Gastrocnemius medialis (tissue), 4 donors: Measurements from ENCODE around the gene CDH16. TPM values are rescaled to one million over a fixed set of nuclear protein-coding genes. Genes with fewer than 3 reads are reported as not detected.

Experiments
- ATAC-seq, 2 donors: fragments of 150-250 bp; one replicate each; pipeline ENCODE4 v1.9.1; 2016
- DNase-seq, 2 donors: peaks; one replicate each; pipeline ENCODE4 v3.0.0-alpha.2; 2019
- H3K27ac ChIP-seq, 4 donors: fragments of 200-600 bp; sonication (generic); 1 replicate in 1 of 4; 2 replicates in 3 of 4; pipeline ENCODE4 v1.5.1; 2016 to 2018; ENCODE audit warnings: mild to moderate bottlenecking in 2 of 4, moderate library complexity in 1 of 4
- H3K27me3 ChIP-seq, 3 donors: fragments of 200-600 bp; sonication (generic) in 2 of 3; 1 replicate in 1 of 3; 2 replicates in 2 of 3; pipeline versions ENCODE4 v1.5.1 to v1.6.0; 2016 to 2019; ENCODE audit warnings: mild to moderate bottlenecking in 1 of 3, moderate library complexity in 1 of 3
- H3K36me3 ChIP-seq, 2 donors: fragments of 200-600 bp; sonication (generic) in 1 of 2; one replicate each; pipeline ENCODE4 v1.5.1; 2017 to 2018
- H3K4me1 ChIP-seq, 2 donors: fragments of 200-600 bp; sonication (generic) in 1 of 2; one replicate each; pipeline ENCODE4 v1.5.1; 2016 to 2017; ENCODE audit warnings: mild to moderate bottlenecking in 2 of 2
- H3K4me3 ChIP-seq, 4 donors: fragments of 200-600 bp; sonication (generic) in 3 of 4; 1 replicate in 1 of 4; 2 replicates in 3 of 4; pipeline ENCODE4 v1.5.1; 2016 to 2019; ENCODE audit warnings: mild to moderate bottlenecking in 2 of 4
- H3K9me3 ChIP-seq, 3 donors: fragments of 200-600 bp; sonication (generic) in 2 of 3; 1 replicate in 1 of 3; 2 replicates in 2 of 3; pipeline ENCODE4 v1.5.1; 2016 to 2019
- POLR2A ChIP-seq, 2 donors: fragments of 450-650 bp; IDR thresholded peaks; one replicate each; pipeline ENCODE4 v1.6.1; 2017; ENCODE audit warnings: antibody characterized with exemption in 2 of 2, mild to moderate bottlenecking in 2 of 2, moderate library complexity in 2 of 2
- in situ Hi-C, 4 donors: fragments of 200-750 bp; cut with MboI; loops; one replicate each; pipeline versions ENCODE4 v1.15.0 to v1.8.0; 2017; ENCODE audit warnings: low sequenced_read_pairs in 4 of 4
- intact Hi-C: fragments of 100-400 bp; cut with DNase I; formaldehyde crosslinking; loops from one replicate; pipeline ENCODE4 v1.15.1; 2023; ENCODE audit warnings: low total_unique reads
- total RNA-seq, 4 donors: library from RNA; depleted of rRNA; stranded (reverse); fragments of >200 nt; gene quantifications; one replicate each; pipeline versions ENCODE4 v1.1.0 to v1.2.3, GENCODE V29; 2016
- TF ChIP-seq, protein P1 (sequence below), 5 experiments: fragments of 450-650 bp in 3 of 5; fragments of 200-600 bp in 2 of 5; sonication (generic) in 2 of 5; IDR thresholded peaks in 4 of 5; conservative IDR thresholded peaks in 1 of 5; 1 replicate in 4 of 5; 2 replicates in 1 of 5; pipeline ENCODE4 v1.5.1; 2016 to 2019; ENCODE audit warnings: antibody characterized with exemption in 5 of 5, mild to moderate bottlenecking in 3 of 5, moderate library complexity in 3 of 5

Gene CDH16
- total RNA-seq, 4 donors from 2014 or later: 0.10 to 0.87 (median 0.16) TPM; not detected in 1

DNA sequence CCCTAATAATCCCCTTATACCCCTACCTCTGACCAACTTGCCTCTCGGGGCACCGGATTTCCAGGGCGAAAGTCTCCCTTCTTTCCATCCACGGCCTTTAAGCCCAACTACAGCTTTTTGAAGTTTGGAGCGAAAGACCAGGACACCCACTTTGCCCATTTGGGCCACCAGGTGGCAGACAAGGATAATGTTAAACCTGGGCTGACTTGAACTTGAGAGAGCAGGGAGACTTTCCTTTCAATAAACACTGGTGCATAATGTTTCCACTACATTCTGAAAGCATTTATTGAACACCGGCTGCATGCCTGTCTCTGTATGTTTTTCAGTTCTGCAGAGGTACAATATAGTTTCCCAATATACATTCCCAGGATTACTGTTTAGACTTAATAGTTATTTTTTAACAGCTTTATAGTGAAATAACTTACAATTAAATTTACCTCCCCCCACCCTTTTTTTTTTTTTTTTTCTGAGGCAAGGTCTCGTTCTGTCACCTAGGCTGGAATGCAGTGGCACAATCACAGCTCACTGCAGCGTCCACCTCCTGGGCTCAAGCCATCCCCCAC is 35.5 kb upstream of the CDH16 start:
- in situ Hi-C loops: no loop called here
- H3K27ac ChIP-seq: peak overlapping the region; percentile 97 to 99 (median 97)
- DNase-seq: peak; percentile 49 to 79

DNA sequence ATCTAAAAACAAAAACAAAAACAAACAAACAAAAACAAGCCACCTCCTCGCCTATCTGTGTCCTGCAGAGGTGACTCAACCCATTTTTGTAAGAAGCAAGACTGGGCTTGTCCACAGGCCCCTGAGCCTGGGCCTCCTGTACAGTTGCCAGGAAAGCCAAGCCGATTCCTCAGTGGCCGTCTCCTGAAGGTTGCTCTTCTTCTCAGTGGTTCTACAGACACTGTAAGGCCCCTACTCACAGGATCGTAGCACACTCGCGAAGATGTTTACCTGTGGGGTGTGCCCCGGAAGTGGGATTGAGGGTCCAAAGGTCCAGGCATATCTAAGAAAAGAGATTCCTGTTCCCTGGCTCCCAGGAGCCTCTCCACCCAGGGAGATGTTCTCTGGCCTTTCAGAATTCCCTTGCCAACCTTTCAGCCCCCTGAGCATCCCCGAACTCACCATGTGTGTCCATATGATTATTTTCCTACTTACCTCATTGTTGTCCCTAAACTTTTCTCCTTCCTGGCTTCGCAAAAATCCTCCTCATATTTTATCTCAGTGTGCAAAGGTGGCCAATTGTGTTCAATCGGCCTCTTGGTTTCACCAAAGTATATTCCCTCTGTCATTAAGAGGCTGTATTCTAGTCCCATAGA is 34.9 kb upstream of the CDH16 start:
- no peak overlapping the region for H3K4me3 ChIP-seq
- TF ChIP-seq, protein P1, sequence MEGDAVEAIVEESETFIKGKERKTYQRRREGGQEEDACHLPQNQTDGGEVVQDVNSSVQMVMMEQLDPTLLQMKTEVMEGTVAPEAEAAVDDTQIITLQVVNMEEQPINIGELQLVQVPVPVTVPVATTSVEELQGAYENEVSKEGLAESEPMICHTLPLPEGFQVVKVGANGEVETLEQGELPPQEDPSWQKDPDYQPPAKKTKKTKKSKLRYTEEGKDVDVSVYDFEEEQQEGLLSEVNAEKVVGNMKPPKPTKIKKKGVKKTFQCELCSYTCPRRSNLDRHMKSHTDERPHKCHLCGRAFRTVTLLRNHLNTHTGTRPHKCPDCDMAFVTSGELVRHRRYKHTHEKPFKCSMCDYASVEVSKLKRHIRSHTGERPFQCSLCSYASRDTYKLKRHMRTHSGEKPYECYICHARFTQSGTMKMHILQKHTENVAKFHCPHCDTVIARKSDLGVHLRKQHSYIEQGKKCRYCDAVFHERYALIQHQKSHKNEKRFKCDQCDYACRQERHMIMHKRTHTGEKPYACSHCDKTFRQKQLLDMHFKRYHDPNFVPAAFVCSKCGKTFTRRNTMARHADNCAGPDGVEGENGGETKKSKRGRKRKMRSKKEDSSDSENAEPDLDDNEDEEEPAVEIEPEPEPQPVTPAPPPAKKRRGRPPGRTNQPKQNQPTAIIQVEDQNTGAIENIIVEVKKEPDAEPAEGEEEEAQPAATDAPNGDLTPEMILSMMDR (IDR thresholded peaks at IDR 0.05 in 4 of 5, conservative IDR thresholded peaks at IDR 0.05 in 1 of 5): no peak
- TF ChIP-seq POLR2A (IDR thresholded peaks at IDR 0.05): no peak
- peak overlapping the region; percentile 97 to 99 (median 97) for H3K27ac ChIP-seq
- H3K36me3 ChIP-seq: no peaks in the 10 kb centered on the region
- ATAC-seq: peak; percentile 19 to 38
- intact Hi-C loops: no loop called here
- in situ Hi-C loops: no loop called here
- no peaks in the 10 kb centered on the region for H3K27me3 ChIP-seq
- DNase-seq: peak in 1 of 2 donors; percentile 67
- peaks cover 49 to 51% of the 10 kb centered on the region in 2 donors for H3K4me1 ChIP-seq
- no peaks in the 10 kb centered on the region for H3K9me3 ChIP-seq

More for the DNA sequence above, 35.5 kb upstream of the CDH16 start:
- Histone ChIP-seq H3K36me3 (no peaks in the 10 kb centered on the region), H3K27me3 (no peaks in the 10 kb centered on the region), H3K4me3 (no peak overlapping the region), H3K9me3 (no peaks in the 10 kb centered on the region), H3K4me1 (peaks cover 47 to 51% of the 10 kb centered on the region in 2 donors)
- intact Hi-C loops: no loop called here
- no peak for TF ChIP-seq POLR2A (IDR thresholded peaks at IDR 0.05)
- TF ChIP-seq, protein P1 (IDR thresholded peaks at IDR 0.05 in 4 of 5, conservative IDR thresholded peaks at IDR 0.05 in 1 of 5): peak; percentile 74 to 85 (median 81)
- peak; percentile 48 to 50 for ATAC-seq

DNA sequence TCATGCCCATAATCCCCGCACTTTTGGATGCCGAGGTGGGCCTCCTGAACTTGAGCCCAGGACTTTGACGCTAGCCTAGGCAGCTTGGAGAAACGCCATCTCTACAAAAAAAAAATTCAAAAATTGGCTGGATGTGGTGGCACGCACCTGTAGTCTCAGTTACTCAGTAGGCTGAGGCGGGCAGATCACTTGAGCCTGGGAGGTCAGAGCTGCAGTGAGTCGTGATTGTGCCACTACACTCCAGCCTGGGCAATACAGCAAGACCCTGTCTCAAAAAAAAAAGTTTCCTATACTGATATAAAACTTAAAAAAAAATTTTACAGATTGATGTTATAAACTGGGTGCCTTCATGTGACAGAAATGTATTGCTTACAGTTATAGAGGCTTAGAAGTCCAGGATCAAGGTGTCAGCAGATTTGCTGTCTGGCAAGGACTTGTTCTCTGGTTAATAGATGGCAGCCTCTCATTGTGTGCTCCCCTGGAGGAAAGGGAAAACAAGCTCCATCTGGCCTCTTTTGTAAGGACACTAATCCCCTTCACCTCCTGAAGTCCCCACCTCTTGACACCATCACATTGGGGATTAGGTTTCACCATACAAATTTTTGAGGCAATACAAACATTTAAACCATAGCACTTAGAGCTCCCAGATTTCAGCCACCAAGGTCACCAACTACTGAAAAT is 33.9 kb upstream of the CDH16 start:
- in situ Hi-C loops: no loop called here
- no peak for TF ChIP-seq POLR2A (IDR thresholded peaks at IDR 0.05)
- TF ChIP-seq, protein P1 (IDR thresholded peaks at IDR 0.05 in 4 of 5, conservative IDR thresholded peaks at IDR 0.05 in 1 of 5): no peak
- no peaks in the 10 kb centered on the region for H3K27me3 ChIP-seq
- H3K36me3 ChIP-seq: no peaks in the 10 kb centered on the region
- H3K4me1 ChIP-seq: peaks cover 48 to 49% of the 10 kb centered on the region in 2 donors
- no peak for DNase-seq
- H3K27ac ChIP-seq: peak overlapping the region; percentile 97 to 99 (median 97)
- peak overlapping the region in 1 of 4 donors; percentile 12 for H3K4me3 ChIP-seq
- no peak for ATAC-seq
- no peaks in the 10 kb centered on the region for H3K9me3 ChIP-seq
- intact Hi-C loops: no loop called here

DNA sequence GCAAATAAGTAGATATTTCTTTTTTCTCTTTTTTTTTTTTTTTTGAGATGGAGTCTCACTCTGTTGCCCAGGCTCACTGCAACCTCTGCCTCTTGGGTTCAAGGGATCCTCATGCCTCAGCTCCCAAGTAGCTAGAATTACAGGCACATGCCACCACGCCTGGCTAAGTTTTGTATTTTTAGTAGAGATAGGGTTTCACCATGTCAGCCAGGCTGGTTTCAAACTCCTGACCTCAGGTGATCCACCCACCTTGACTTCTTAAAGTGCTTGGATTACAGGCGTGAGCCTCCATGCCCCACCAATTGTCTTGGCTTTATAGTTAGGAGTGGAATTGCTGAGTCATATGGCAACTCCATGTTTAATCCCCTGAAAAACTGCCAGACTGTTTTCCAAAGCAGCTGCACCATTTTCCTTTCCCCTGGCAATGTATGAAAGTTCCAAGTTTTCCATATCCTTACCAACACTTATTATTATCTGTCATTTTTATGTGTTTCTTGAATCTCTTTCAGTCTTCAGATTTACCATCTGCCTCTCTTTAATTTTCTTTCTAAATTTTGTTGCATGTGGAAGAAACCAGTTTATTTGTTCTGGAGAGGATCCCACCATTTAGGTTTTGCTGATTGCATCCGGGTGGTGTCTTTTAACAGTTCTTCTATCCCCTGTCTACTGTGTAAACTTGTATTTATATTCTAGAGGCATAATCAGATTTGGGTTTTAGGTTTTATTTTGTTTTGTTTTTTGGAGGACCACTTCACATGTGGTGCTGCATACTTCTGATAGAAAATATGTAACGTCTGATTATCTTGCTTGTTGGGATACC is 32.5 kb upstream of the CDH16 start:
- Histone ChIP-seq H3K36me3 (no peaks in the 10 kb centered on the region), H3K4me1 (peaks cover 41 to 57% of the 10 kb centered on the region in 2 donors), H3K9me3 (no peaks in the 10 kb centered on the region), H3K27ac (peak overlapping the region; percentile 97 to 99 (median 97)), H3K27me3 (no peaks in the 10 kb centered on the region), H3K4me3 (peak overlapping the region in 1 of 4 donors; percentile 90)
- intact Hi-C loops (loop anchor here (2.0 kb wide), 1 partner anchor 212 kb away; no protein-coding TSS in a partner anchor), in situ Hi-C loops (no loop called here)
- ATAC-seq (peak; percentile 12 to 14), DNase-seq (peak; percentile 65 to 87)
- peak; percentile 23 to 52 for TF ChIP-seq POLR2A (IDR thresholded peaks at IDR 0.05)
- TF ChIP-seq, protein P1 (IDR thresholded peaks at IDR 0.05 in 4 of 5, conservative IDR thresholded peaks at IDR 0.05 in 1 of 5): no peak
